WERI-Rb-1 (cell line): Measurements from ENCODE around the gene MAST4.

Experiments
- DNase-seq: peaks from one replicate; pipeline ENCODE4 v3.0.0-alpha.2; 2020
- H3K27ac ChIP-seq: fragments of 250-450 bp; sonication (Bioruptor Pico); 2 replicates; pipeline ENCODE4 v1.5.1; 2020; ENCODE audit warnings: mild to moderate bottlenecking, moderate library complexity
- H3K27me3 ChIP-seq: fragments of 250-450 bp; sonication (Bioruptor Pico); 2 replicates; pipeline ENCODE4 v1.5.1; 2021; ENCODE audit warnings: mild to moderate bottlenecking, low read depth, moderate library complexity; ENCODE audit not compliant: insufficient read depth, severe bottlenecking
- H3K36me3 ChIP-seq: fragments of 250-450 bp; sonication (Bioruptor Pico); 2 replicates; pipeline ENCODE4 v1.5.1; 2020; ENCODE audit warnings: mild to moderate bottlenecking, moderate library complexity
- H3K4me3 ChIP-seq: 2 replicates; pipeline ENCODE4 v1.5.1; 2011; ENCODE audit warnings: low read depth, mild to moderate bottlenecking, control low read depth, low read length
- H3K9me3 ChIP-seq: fragments of 250-450 bp; sonication (Bioruptor Pico); 2 replicates; pipeline ENCODE4 v1.5.1; 2021; ENCODE audit warnings: mild to moderate bottlenecking, moderate library complexity; ENCODE audit not compliant: severe bottlenecking
- CTCF ChIP-seq: IDR thresholded peaks from 2 replicates; pipeline ENCODE4 v1.5.1; 2011; ENCODE audit warnings: low read depth, mild to moderate bottlenecking, control low read depth, inconsistent platforms, low read length

The MAST4 gene

GRCh38 chr5:67021031-67021430 lies 424.8 kb downstream of the MAST4 start:
- H3K9me3 ChIP-seq = no peaks in the 10 kb centered on the region
- H3K27ac ChIP-seq = no peak overlapping the region
- no peak overlapping the region for H3K4me3 ChIP-seq
- no peak for DNase-seq
- H3K27me3 ChIP-seq = no peaks in the 10 kb centered on the region
- no peak for TF ChIP-seq CTCF
- H3K36me3 ChIP-seq = no peaks in the 10 kb centered on the region

GRCh38 chr5:67021521-67021920 lies 425.3 kb downstream of the MAST4 start:
- no peak for TF ChIP-seq CTCF
- Histone ChIP-seq H3K27me3 (no peaks in the 10 kb centered on the region), H3K27ac (no peak overlapping the region), H3K9me3 (no peaks in the 10 kb centered on the region), H3K4me3 (no peak overlapping the region), H3K36me3 (no peaks in the 10 kb centered on the region)
- no peak for DNase-seq

GRCh38 chr5:67021962-67022361 lies 425.8 kb downstream of the MAST4 start:
- DNase-seq = no peak
- Histone ChIP-seq H3K9me3 (no peaks in the 10 kb centered on the region), H3K27ac (no peak overlapping the region), H3K36me3 (no peaks in the 10 kb centered on the region), H3K4me3 (no peak overlapping the region), H3K27me3 (no peaks in the 10 kb centered on the region)
- TF ChIP-seq CTCF = no peak

- no peaks in the 10 kb centered on the region for H3K36me3 ChIP-seq
- no peaks in the 10 kb centered on the region for H3K9me3 ChIP-seq
- TF ChIP-seq CTCF = no peak
- H3K27ac ChIP-seq = no peak overlapping the region
- no peak overlapping the region for H3K4me3 ChIP-seq
- no peaks in the 10 kb centered on the region for H3K27me3 ChIP-seq
- DNase-seq = no peak
Observed at GRCh38 chr5:67025457-67025856, 429.3 kb downstream of the MAST4 start.

GRCh38 chr5:67026278-67026677 lies 430.1 kb downstream of the MAST4 start:
- Histone ChIP-seq H3K27ac (no peak overlapping the region), H3K4me3 (no peak overlapping the region), H3K27me3 (no peaks in the 10 kb centered on the region), H3K9me3 (no peaks in the 10 kb centered on the region), H3K36me3 (no peaks in the 10 kb centered on the region)
- no peak for DNase-seq
- no peak for TF ChIP-seq CTCF

- Histone ChIP-seq H3K27ac (no peak overlapping the region), H3K27me3 (no peaks in the 10 kb centered on the region), H3K4me3 (no peak overlapping the region), H3K9me3 (no peaks in the 10 kb centered on the region), H3K36me3 (no peaks in the 10 kb centered on the region)
- no peak for TF ChIP-seq CTCF
- no peak for DNase-seq
Observed at GRCh38 chr5:67027171-67027570, 431.0 kb downstream of the MAST4 start.
